ENCODE measurements around the gene EPHB2.

Gene EPHB2

DNA sequence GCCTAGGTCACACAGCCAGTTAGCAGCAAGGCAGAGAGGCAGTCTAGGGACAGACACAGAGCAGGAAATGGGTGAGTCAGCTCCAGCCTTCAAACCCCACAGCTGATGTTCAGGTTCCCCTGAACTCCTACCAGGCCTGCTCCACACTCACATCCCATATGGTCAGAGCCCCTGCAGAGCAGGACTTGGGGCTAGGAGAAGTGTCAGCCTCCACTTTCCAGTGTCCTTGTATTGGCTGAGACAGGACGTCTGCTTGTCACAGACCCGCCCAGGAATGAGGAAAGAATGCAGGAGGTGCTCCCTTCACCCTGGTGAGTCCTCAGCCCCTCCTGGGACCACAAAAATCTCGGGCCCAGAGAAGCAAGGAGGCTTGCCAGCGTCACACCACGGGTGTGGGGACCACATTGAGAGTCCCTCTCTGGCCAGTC lies 169.5 kb downstream of the EPHB2 start:
- DNase-seq (ENCODE audit: low read depth): no peak

DNA sequence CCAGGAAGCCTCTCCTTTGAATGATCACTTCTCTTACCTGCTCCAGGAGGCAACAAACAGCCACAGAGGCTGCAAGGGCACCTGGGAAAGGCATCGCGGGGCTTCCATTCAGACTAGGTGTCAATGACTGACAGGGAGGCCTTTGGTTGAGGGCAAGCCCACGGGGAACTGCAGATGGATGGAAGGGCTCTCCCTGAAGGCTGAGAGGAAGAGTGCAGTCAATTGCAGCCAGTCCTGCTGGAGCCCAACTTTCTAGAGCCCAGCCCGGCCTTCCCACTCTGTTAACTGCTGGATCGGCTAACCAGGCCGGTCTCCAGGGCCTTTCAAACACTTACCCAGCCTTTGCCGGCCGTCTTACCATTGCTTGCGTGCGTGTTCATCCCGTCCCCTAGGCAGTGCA lies 172.8 kb downstream of the EPHB2 start:
- DNase-seq (ENCODE audit: low read depth): no peak

DNA sequence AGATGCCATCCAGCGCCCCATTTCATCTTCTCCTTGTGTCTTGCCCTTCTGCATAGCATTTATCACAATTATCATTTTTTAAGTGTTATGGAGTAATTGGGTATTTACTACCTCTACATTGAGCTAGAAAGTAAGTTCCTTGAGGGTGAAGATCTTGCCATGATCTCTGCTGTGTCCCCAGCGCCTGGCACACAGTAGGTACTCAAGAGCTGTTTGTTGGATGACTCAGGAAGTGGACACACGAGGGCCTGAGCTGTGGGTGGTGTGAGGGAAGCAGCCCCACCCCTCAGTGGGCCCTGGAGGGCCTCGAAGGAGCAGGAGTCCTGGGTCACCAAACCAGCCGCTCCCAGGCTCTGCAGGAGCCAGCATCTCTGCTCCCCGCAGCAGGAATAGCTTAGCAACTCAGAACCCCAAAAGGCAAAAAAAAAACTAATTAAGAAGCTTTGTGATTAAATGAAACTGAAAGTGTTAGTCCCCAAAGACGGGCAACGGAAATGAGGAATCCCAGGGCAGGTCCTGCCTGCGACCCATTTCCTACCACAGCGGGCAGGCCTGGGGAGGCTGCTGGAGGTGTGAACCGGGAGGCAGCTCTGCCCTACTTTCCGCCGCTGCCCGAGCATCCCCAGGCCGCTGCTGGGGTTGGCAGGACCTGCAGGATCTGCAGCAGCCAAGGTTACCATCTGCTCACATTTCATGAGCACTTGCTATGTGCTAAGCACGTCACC lies 174.3 kb downstream of the EPHB2 start:
- no peak for DNase-seq (ENCODE audit: low read depth)

DNA sequence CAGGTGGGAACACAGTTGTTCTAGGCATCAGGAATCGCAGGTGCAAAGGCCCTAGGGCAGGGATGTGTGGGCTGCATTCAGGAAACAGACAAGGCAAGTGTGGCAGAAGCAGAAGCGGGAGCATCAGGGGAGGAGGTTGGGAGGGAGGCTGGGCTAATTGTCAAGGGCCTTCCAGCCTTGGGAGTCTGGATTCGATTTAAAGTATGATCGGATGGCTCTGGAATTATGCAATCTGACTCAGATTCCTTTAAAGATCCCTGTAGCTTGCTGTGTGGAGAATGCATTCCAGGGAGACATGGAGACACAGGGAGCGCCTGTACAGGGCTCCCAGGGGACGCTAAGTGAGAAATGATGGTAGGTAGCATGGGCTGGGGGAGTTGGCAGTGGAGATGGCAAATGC lies 175.6 kb downstream of the EPHB2 start:
- no peak for DNase-seq (ENCODE audit: low read depth)

DNA sequence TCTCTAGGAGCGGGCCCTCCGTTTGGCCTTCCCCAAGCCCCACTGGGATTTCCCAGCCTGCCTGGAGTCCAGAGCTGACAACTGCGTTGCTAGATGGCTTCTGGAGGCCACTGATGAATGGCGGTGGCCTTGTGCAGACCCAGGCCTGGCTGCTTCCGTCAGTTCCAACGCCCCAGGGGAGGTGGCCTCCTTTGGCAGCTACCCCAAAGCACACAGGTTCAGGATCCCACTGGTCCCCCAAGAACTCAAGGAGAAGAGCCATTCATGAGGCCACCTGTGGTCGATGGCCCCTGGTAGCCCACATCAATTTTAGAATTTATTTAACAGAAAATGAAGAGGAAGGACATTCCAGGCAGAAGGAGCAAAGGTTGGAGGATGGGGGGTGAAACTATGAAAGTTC lies 176.9 kb downstream of the EPHB2 start:
- DNase-seq (ENCODE audit: low read depth): no peak

DNA sequence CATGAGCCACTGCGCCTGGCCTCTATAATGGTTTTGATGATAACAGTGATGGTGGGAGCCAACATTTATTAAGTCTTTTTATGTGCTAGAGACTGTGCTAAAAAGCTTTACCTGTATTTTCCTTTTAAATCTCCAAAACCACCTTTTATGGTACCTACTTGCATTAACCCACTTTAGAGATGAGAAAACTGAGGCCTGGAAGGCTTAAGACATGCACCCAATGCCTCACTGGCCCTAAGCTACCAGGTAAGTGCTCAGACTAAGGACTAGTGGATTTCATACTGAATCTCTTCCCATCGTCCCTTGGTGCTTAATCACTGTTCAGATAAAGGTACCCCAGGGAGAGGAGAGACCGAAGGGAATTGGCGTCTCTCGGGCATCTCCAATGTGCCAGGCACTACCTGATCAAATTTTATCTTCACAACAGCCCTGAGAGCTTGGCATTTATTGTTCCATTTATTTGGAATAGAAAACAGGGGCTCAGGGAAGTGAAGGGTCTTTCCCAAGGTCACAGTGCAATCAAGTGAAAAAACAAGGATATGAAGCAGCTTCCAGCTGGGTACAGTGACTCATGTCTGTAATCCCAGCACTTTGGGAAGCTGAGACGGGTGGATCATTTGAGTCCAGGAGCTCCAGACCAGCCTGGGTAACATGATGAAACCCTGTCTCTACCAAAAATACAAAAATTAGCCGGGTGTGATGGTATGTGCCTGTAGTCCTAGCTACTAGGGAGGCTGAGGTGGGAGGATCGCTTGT lies 177.9 kb downstream of the EPHB2 start:
- DNase-seq (ENCODE audit: low read depth): no peak

DNA sequence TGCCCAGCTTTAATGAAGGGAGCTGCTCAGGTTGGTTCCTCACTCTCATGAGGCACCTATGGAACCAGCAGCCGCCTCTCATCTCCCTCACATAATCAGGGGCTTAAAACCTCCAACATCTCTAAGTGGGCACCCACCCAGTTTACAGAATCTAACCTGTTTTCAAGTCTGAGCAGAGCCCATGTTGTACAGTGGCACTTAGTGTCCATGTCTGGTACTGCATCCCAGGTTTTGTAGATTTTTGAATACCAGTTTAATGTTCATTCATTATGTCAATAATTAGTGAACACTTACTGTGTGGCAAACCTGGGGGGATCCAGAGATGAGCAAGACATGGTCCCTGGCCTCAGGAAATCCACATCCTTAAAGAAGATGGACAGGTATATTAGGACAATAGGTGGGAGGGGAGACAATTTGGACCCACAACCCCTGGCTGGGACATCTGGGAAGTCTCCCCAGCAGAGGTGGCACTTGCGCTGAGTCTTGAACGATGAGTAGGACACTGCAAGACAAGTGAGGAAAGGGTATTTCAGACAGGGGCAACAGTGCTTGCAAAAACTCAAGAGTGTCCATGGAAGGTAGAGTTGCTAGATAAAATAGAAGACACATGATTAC lies 178.7 kb downstream of the EPHB2 start:
- no peak for DNase-seq (ENCODE audit: low read depth)

DNA sequence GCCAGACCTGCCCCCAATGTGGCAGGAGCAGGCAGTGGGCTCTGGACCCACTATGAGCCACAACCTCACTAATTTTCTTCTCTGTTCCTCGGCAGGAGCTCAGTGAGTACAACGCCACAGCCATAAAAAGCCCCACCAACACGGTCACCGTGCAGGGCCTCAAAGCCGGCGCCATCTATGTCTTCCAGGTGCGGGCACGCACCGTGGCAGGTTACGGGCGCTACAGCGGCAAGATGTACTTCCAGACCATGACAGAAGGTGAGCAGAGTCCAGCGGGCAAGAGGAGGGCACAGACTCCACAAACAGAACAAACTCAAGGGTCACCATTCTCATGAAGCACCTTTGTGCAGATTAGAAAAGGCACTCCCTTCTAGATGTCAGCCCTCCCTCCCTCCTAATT lies 182.2 kb downstream of the EPHB2 start:
- DNase-seq (ENCODE audit: low read depth): no peak

DNA sequence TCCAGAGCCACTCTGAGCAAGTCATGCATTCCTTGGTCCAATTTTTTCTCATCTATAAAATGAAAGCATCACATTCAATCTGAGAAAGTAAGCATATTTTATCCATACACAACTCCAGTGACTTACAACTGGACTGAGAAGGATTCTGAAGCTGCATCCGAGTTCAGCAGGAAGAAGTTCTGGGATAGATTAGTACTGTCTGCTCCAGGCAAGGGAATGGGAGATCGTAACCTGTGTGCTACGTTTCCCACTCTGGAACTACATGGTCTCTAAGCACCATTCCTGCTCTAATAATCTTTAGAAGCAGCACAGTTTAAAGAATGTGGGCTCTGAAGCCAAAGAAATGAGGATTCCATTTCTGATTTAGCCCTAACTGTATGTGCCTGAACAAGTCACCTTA lies 182.7 kb downstream of the EPHB2 start:
- DNase-seq (ENCODE audit: low read depth): no peak

DNA sequence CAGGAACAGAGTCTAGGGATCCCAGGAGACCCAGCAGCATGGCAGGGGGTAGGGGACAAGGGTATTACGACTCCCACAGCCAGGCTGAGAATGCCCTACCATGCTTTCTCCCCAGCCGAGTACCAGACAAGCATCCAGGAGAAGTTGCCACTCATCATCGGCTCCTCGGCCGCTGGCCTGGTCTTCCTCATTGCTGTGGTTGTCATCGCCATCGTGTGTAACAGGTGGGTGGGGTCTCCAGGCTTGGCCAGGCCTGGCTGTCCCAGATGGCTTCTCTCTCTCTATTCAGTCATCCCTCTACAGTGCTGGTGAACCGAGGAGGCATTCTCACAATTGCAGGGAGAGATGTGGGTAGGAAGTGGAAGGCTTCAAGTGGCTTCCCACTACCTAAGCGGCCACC lies 184.7 kb downstream of the EPHB2 start:
- DNase-seq (ENCODE audit: low read depth): no peak

DNA sequence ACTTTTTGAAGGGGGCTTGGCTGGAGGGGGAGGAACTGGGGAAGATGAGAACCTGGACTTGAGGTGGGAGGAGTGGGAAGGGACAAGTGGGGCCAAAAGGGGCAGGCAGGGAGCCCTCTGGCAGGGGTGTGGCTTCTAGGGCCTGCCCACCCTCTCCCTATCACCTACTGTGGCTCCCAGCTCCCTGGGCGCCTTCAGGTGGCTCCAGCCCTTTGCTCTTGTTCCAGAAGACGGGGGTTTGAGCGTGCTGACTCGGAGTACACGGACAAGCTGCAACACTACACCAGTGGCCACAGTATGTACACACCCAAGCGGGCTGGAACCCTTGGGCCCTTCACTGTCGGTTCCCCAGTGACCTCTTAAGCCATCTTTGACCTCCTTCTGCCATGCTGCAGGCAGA lies 185.5 kb downstream of the EPHB2 start:
- DNase-seq (ENCODE audit: low read depth): no peak

DNA sequence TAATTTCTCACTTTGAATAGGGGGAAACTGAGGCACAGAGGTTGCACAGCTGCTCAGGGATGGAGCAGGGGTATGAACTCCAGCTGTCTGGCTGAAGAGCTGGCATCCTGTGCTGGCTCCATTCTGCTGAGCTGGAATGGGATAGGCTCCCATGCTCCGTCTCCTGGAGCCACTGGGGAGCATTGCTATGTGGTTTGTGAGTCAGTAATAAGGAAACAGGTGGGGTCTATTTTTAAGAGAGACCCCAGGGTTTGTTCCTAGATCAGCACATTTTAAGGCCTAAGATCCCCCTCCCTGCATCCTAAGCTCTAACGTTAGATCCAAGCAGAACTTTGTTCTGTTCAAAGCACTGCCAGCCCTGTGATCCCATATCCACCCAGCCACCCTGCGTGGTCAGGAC lies 189.8 kb downstream of the EPHB2 start:
- no peak for DNase-seq (ENCODE audit: low read depth)

DNA sequence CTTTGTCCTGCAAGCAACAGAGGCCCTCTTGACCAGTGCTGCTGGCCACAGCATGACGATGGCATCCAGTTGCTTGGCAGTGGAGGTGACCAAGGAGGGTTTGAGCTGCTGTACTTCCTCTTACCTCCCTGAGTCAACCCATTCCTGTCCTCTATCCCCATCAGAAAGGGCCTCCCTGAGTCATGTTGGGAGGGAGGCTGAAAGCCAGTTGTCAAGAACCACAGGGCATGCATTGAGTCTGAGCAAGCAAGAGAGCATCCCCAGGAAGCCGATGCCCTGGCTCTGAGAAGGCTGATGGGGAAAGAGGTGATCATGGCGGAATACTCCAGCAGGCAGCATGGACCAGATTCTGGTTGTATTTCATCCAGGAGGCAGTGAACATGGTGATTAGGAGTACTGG lies 192.5 kb downstream of the EPHB2 start:
- no peak for DNase-seq (ENCODE audit: low read depth)

DNA sequence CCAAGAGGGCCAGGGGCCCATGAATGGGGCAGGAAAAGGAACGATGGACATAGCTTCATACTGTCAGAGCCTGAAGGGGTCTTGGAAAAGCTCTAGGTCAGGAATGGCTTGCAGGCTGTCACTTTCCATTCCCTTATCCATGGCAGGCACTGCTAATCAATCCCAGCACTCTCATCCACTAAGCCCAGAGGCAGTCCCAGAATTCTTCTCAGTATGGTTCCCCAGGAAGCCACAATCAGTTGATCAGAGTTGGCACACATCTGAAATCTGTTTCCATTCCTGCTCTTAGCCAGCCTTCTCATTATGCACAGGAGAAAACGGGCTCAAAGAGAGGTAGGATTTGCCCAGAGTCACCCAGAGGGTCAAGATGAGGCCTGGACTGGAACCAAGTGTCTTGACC lies 196.3 kb downstream of the EPHB2 start:
- no peak for DNase-seq (ENCODE audit: low read depth)

DNA sequence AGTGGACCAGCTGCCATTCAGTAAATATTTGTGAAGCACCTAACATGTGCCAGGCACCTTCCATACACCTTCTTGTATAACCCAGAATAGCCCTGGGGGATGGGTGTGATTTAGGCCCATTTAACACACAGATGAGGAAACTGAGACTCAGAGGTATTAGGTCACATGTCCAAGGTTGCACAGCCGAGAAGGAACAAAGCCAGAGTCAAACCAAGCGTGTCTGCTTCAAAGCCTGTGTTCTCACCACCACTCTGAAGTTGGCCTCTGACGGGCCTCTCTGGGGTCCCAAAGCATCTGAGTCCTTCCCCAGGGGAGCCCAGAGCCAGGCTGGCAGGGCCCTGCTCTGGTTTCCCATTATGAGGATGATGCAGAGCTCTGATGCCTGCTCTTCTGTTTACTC lies 196.9 kb downstream of the EPHB2 start:
- DNase-seq (ENCODE audit: low read depth): no peak

DNA sequence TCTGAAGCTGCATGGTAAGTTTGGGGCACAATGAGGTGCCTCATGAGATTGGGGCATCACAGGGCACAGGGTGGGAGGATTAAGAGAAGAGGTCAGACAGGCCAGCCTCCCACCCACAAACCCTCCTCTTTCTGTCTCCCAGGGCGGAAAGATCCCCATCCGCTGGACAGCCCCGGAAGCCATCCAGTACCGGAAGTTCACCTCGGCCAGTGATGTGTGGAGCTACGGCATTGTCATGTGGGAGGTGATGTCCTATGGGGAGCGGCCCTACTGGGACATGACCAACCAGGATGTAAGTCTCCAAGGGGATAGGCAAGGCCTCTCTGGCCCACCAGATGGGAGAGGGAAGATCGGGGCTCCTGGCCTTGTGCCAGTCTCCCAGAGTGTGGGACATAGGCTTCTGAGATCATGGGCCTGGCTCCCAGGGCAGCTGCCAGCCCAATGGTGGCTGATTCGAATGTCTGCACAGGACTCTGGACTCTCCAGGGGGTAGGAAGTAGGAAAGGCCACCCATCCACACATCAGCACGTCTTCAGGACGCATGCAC lies 198.3 kb downstream of the EPHB2 start:
- DNase-seq (ENCODE audit: low read depth): no peak

DNA sequence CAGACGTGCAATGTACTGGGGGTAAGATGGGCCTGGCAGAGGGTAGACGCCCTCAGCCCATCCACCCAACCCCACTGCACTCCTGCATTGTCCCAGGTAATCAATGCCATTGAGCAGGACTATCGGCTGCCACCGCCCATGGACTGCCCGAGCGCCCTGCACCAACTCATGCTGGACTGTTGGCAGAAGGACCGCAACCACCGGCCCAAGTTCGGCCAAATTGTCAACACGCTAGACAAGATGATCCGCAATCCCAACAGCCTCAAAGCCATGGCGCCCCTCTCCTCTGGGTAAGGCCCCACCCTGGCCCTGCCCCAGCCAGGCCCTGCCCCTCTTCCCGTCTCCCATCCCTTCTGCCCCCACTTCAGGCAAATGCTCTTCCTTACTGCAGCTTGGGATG lies 199.6 kb downstream of the EPHB2 start:
- no peak for DNase-seq (ENCODE audit: low read depth)

DNA sequence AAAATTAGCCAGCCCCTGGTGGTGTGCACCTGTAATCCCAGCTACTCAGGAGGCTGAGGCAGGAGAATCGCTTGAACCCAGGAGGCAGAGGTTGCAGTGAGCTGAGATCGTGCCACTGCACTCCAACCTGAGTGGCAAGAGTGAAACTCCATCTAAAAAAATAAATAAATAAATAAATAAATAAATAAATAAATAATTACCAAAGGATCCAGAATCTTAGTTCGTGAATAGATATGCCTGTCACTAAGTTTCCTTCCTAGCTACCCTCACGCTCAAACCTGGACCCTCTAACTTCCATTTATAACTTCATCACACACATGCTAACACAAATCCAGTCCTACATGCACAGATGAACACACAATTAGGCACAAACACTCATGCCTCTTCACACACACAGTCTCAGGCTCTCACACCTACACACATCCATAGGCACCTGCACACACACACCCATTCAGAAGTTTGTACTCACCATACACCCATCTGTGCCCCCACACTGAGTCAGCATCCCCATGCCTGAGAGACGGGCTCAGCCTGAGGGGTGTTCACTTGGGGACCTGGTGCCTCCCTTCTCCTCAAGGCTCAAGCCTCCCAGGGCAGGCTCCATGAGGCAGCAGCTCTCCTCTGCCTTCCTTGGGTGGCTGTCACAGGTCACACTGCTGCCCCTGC lies 200.5 kb downstream of the EPHB2 start:
- no peak for DNase-seq (ENCODE audit: low read depth)

DNA sequence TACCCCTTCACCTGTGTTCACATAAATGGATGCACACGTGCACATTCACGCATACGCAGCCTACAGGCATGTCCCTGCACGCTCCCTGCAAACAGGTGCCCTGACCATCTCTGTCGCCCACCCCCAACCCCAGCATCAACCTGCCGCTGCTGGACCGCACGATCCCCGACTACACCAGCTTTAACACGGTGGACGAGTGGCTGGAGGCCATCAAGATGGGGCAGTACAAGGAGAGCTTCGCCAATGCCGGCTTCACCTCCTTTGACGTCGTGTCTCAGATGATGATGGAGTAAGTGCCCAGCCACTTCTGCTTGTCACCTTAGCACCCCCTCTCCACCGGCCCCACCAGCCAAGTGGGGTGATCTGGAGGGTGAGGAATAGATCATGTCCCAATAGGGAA lies 201.7 kb downstream of the EPHB2 start:
- DNase-seq (ENCODE audit: low read depth): no peak

DNA sequence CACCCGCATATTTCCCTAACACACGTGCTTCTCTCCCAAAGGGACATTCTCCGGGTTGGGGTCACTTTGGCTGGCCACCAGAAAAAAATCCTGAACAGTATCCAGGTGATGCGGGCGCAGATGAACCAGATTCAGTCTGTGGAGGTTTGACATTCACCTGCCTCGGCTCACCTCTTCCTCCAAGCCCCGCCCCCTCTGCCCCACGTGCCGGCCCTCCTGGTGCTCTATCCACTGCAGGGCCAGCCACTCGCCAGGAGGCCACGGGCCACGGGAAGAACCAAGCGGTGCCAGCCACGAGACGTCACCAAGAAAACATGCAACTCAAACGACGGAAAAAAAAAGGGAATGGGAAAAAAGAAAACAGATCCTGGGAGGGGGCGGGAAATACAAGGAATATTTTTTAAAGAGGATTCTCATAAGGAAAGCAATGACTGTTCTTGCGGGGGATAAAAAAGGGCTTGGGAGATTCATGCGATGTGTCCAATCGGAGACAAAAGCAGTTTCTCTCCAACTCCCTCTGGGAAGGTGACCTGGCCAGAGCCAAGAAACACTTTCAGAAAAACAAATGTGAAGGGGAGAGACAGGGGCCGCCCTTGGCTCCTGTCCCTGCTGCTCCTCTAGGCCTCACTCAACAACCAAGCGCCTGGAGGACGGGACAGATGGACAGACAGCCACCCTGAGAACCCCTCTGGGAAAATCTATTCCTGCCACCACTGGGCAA lies 202.9 kb downstream of the EPHB2 start:
- DNase-seq (ENCODE audit: low read depth): no peak

DNA sequence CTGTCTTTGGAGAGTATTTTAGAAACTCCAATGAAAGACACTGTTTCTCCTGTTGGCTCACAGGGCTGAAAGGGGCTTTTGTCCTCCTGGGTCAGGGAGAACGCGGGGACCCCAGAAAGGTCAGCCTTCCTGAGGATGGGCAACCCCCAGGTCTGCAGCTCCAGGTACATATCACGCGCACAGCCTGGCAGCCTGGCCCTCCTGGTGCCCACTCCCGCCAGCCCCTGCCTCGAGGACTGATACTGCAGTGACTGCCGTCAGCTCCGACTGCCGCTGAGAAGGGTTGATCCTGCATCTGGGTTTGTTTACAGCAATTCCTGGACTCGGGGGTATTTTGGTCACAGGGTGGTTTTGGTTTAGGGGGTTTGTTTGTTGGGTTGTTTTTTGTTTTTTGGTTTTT lies 203.5 kb downstream of the EPHB2 start:
- no peak for DNase-seq (ENCODE audit: low read depth)

DNA sequence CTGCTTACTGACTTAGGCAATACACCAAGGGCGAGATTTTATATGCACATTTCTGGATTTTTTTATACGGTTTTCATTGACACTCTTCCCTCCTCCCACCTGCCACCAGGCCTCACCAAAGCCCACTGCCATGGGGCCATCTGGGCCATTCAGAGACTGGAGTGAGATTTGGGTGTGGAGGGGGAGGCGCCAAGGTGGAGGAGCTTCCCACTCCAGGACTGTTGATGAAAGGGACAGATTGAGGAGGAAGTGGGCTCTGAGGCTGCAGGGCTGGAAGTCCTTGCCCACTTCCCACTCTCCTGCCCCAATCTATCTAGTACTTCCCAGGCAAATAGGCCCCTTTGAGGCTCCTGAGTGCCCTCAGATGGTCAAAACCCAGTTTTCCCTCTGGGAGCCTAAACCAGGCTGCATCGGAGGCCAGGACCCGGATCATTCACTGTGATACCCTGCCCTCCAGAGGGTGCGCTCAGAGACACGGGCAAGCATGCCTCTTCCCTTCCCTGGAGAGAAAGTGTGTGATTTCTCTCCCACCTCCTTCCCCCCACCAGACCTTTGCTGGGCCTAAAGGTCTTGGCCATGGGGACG lies 204.1 kb downstream of the EPHB2 start:
- DNase-seq (ENCODE audit: low read depth): no peak
